ENCODE data around the gene LRRC66.

Gene LRRC66, protein sequence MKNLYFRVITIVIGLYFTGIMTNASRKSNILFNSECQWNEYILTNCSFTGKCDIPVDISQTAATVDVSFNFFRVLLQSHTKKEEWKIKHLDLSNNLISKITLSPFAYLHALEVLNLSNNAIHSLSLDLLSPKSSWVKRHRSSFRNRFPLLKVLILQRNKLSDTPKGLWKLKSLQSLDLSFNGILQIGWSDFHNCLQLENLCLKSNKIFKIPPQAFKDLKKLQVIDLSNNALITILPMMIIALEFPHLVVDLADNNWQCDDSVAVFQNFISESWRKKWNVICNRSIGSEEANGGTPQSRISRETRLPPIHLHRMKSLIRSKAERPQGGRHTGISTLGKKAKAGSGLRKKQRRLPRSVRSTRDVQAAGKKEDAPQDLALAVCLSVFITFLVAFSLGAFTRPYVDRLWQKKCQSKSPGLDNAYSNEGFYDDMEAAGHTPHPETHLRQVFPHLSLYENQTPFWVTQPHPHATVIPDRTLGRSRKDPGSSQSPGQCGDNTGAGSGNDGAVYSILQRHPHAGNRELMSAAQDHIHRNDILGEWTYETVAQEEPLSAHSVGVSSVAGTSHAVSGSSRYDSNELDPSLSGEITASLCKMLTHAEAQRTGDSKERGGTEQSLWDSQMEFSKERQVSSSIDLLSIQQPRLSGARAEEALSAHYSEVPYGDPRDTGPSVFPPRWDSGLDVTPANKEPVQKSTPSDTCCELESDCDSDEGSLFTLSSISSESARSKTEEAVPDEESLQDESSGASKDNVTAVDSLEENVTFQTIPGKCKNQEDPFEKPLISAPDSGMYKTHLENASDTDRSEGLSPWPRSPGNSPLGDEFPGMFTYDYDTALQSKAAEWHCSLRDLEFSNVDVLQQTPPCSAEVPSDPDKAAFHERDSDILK

DNA sequence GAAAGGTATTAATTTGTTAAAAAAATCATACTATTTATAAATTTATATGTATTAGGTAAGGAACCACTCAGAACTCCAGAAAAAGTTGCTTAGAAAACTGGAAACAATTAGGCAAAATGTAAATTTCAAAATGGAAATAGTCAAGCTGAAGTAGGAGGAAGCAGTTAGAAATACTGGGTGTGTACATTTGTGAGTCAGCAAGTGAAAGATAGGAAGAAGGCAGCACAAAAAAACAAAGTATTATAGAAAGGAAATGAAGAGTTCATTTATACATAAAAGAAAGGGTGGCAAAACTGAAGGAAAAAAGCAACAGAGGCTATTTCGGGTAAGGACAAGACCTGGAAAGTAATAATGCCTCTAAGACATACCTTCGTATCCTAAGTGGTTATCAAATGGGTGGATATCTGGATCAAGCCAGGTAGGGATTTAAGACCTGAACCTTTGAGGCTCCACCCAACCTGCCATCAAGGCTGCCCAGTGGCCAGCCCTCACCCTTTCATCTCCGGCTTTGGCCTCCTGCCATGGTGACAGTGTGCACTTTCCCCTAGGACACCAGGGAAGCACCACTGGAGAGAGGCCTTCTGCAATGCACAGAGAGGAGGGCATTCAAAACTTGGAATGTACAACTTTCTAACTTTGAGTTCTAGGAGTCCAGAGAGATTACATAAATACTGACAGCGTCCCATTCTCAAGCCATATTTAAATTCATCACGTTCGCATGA lies at the start of gene LRRC66:
Gene LRRC66, minus strand, starts transcription at position 428 of the 722 bp plus-strand sequence. CDS start 2,750 bp downstream, outside the sequence.
- FAIRE-seq, result no peak

DNA sequence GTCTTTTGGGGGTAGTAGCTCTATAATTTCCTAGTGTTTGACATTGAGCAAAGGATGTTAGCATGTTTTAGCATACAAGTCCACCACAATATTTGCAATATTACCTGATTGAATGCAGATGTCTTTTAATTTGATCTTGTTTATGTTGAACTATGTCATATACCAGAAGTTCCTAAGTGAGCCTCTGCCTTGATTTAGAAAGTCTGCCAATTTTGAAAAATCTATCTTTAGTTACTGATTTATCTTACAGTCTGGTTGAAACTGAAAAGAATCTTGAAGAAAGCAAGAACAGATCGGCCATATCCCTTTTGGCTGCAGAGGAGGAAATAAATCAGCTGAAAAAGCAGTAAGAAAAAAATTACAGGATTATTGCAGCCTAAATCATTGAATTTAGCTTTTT lies 49.4 kb upstream of the LRRC66 start:
- no peak for FAIRE-seq

DNA sequence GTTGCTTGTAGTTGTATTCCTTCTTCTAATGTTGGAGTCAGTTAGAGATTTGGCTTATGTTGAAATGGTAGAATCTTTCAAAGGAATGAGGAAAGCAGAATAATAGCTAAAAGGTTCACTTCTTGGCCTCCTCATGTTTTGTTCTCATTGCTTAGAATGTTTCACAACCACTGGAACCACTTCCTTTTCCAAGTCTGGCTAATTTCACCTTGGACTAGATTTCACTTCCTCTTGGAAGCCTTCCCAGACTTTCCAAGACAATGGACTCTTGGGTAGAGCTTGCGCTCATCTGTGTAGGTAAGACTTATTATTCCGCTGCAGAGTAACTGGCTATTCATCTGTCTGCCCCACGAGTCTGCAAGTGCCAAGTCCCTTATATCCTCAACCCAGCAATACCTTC lies 39.2 kb upstream of the LRRC66 start:
- FAIRE-seq, result no peak

DNA sequence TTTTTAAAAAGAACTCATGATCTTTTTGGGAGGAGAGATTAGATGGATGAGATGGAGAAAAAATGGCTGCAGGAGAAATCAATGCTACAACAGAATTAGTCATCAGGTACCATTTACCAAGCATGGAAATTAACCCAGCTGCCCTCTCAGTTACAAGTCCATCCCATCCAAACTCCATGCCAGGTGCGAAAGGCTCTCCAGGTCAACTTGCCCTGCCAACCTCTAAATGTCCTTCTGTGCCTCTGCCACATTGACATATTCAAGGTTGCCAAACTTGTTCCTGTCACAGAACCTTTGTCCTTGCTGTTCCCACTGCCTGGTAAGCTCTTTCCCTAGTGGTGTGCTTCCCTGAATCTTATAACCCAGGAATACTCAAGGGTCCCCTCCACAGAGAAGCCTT lies 38.1 kb upstream of the LRRC66 start:
- FAIRE-seq, result no peak

DNA sequence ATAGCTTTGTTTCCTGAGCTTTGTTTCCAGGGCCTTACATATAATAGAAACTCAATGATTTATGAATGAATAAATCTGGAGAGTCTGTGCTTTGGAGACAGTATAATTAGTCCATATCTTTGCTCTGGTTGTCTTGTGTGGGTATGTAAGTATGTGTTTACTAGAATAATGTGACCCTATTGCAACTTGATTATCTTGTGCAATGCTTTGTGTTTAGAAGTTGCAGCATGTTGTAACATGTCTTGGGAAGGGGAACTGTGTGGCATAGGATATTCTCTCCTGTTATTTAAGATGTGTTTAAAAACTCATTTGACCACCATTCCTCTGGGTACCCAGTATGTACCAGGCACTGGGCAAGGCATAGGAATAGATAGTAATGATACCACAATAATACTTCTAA lies 37.0 kb upstream of the LRRC66 start:
- FAIRE-seq, result no peak

DNA sequence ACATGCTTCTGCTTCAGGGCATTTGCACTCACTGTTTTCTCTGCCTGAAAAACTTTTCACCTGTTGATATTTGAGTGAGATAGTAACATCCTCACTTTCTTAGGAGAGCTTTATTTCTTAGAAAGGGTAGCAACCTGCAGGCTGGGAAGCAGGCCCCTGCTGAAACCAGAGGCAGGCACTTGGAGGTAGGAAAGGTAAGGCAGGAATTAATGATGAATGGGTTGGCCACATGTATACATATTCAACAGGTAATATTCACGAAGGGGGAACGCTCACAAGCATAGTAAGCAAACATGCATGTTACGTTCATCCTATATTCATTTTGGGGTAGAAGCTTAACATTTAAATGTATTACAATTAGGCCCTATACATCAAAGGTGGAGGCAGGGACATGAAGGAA lies 34.1 kb upstream of the LRRC66 start:
- FAIRE-seq, result no peak

DNA sequence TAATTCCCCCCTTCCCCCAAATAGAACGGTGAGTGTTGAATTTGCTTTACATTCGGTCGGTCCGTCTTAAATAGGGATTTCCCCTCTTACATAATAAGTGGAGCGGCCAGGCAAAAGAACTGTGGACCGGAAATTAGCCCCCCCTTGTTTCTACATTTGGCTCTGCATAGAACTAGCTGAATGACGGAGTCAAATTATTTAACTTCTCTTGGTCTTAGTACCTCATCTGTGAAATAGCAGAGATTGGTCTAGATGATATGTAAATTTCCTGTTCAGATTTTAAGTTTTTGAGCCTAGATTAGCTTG lies 32.3 kb upstream of the LRRC66 start:
- FAIRE-seq, result no peak

DNA sequence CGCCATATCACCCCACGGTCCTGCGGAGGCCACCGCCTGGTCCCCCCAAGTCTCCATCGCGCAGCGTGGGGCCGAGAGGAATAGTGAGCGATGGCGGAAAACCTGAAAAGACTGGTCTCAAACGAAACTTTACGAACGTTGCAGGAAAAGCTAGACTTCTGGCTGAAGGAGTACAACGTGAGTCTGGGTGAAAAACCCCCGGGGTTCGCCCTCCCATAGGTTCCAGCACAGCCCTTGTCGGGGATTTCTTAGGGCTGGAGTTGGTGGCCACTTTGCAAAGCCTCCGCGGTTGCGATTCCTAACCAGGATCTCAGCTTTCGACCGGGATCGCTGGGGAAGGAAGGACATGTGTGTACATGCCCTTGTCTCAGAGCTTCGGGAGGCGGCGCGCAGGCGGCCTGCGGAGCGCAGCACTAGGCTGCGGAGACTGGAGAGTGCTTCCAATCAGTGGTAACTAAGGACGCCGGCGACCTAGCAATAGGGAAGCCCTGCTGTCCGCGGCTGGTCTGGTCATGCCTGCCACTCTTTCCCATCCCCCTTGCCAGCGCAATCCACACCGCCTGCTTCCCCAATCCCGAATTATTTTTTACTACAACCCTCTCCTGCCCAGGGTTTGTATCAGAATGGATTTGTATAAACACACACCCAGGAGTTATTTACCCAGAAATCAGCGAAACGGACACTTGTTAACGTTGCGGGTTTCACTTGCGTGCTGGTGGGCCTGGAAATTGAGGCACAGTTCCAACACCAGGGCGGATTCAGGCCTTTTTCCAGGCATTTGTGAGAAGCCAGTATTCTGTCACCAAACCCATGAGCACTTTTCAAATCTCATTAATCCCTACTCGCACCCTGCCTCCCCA lies 31.7 kb upstream of the LRRC66 start:
- FAIRE-seq, result no peak

DNA sequence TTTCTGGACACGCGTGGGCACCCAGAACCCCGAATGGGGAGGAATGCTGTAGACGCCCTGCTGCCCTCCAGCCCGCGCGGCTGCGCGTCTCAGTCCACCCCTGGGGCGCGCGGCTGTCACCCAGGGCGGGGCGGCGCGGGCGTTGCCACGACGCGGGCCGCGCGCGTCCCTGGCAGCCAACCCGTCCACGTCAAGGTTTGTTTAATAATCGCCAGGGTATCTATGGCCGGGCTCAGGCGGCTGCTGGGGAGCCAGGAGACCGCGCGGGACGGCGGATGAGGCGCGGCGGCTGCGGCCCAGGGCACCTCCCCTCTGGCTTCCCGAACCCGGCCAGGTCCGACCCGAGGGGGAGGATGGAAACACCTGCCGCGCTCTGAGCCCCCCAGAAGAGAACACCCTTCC lies 31.1 kb upstream of the LRRC66 start, which contains the start of gene SPATA18:
Gene SPATA18, plus strand, starts transcription at position 92 of the 402 bp plus-strand sequence. CDS start 401 bp downstream, outside the sequence.
- FAIRE-seq, result no peak

DNA sequence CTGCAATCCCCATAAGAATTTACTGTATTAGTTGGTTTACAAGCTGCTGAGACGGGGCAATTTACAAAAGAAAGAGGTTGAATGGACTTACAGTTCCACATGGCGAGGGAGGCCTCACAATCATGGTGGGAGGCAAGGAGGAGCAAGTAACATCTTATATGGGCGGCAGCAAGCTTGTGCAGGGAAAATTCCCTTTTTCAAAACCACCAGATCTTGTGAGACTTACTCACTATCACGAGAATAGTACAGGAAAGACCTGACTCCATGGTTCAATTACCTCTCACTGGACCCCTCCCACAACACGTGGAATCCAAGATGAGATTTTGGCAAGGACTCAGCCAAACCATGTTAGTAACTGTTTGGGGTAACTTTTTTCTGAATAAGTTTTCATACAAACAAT lies 29.1 kb upstream of the LRRC66 start:
- no peak for FAIRE-seq

DNA sequence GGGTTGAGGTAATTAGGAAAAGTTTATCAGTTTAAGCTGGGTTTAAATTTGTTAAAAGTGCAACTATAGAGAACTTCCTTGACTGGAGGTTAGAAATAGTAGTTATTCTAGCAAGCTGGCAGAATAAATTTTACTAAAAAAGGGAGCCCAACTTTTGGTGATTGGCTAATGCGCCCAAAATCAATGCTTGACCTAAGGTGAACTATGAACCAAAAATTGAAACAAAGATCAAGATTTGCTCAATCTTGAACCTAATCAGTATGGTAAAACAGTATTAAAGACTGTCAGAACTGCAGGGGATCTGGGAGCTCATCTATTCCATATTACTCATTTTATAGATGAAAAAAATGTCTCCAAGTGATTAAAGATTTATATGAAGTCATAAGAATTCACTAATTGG lies 24.9 kb upstream of the LRRC66 start:
- no peak for FAIRE-seq

DNA sequence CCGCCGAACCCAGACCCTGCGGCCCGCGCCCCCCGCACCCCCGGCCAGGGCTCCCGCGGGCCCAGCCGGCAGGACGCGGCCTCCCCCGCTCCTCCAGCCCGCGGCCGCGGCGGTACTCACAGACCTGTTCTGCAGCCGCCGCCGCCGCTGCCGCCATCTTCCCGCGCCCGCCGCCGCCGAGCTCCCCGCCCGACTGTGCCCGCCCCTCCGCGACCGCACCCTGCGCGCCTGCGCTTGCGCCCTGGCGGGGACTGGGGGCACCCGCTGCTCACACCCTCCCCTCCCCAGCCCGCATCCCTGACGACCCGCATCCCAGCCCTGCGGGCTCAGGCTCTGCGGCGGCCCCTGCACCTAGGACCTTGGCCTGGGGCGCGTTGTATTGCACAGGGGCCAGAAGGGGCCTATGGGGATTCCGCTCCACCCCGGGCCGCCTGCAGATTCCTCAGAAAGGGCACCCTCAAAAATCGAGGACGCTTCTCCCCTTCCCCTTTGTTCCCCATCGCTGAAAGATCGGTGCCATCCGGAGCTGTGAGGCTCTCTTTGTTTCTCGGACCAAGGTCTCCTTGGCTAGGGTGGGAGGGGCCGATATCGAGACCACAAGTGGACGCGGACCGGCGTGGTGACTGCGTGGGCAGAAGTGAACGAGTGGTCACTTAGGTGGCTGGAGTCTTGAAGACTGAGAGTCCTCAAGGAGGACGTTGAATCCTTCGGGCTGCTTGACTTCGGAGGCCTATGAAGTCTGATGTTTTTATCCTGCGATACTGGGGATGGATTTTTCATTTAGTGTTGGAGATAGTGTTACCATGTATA lies 18.1 kb upstream of the LRRC66 start, which contains the start of gene SGCB:
Gene SGCB, minus strand, starts transcription at position 197 of the 810 bp plus-strand sequence. Its CDS starts 40 bp downstream, at position 157.
- FAIRE-seq, result no peak

DNA sequence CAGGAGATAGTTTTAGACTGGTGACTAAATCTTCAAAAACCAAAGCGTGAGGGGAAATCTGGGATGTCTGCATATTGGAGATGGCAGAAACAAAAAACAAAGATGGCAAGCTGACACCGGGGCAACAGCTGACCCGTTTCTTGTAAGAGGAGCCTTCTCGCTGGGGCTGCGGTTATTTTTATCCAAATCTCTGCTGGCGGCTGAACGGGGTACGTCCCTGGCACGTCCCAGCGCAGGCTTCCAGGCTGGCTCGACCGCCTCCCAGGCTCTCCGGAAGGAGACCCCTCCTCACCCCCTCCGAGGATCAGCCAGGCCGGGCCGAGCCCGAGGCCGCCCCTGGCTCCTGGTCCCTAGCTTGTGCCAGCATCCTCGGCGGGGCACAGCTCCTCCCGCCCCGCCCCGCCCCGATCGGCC lies 17.5 kb upstream of the LRRC66 start:
- FAIRE-seq, result no peak

DNA sequence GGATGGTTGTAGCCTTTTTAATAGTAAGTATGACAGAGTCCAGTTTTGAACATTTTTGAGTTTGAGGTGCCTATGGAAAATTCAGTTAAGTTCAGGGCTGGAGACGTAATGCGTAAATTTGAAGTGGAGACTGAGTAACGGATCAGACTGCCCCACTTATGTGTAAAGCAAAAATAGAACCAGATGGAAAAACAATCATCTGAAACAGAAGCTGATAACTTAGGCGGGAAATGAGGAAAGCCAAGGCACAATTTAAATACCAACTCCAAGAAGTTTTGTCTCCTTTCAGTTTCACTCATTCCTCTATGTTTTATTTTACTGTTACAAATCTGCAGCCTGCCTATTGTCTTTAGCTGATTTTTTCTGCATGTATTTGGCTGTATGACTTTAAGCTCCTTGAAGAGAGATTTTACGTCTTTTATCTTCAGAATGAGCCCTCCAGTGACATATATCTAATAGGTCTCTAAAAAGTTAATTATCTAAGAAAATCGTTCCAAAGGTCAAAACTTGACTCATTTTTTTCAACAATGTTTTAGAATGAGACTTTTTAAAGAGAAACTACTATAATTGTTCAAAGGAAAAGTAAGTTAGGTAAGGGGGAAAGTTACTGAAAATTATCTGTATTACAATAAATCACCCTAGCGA lies 16.8 kb upstream of the LRRC66 start:
- no peak for FAIRE-seq

DNA sequence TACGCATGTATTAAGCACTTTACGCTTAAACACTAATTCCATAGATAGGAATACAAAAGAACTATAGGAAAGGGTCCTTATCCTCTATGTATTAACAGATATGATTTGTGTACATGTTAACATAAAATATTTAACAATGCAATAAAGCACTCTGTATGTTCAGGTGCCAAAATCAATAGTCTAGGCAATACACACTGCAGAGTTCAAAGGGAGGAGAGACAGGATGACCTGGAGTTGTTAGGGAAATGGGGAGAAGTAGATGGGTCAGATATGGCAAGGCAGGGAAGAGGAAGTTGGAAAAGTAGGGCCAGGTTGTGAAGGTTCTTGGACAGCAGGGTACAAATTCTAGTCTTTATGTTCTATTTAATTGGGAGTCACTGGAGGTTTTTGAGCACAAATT lies 15.0 kb upstream of the LRRC66 start:
- no peak for FAIRE-seq

DNA sequence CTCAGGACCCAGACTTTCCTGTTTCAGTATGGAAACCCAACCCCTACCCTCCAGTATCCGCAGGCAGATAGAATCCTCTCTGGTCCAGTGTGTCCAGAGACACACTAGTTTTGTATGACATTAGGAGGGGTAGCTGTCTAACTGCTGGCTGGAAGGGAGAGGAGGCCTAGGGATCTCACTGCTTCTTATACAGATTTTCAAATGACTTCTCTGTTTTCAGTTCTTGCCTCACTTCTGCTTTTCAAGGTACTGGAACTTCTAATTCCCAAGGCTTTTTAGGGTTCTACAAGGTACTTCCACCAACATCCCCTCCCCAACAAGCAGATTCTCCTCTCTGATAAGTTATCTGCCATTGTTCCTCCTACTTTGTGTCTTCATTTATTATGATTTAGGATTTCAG lies 11.8 kb upstream of the LRRC66 start:
- FAIRE-seq, result no peak

DNA sequence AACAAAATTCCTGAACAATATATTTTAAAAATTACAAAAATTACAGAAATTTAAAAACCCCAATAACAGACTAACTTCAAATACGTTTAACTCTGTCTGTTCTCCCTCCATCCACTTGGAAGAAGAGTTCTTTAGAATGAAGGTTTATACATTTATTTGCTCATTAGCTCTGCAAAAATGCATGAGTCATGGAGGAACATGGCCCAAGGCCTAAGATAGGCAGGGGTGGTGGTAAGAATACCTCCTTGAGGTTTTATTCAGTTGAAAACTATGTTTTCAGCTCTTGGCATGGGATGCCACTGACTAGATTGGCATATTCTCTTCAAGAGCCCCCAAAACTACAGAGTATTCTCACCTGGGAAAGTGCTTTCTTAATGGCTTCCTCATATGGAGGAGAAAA lies 8.8 kb upstream of the LRRC66 start:
- no peak for FAIRE-seq

DNA sequence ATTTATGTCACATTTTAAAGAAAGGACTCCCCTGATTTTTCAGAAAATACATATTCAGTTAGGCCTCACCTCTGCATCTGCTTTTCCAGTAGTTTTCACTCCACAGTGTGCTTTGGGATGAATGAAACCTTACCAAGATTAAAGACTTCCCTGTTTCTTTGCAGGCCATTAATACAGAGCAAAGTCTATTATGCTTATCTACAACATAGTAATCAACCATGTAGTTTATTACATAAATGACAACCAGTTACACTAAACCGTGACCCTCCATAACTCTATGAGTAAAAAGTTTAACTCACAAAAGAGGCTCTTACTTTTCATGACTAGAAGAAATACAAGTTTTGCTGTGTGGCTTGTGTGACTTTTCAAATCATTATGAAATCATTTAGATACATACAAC lies 2.3 kb downstream of the LRRC66 start:
- FAIRE-seq, result no peak

DNA sequence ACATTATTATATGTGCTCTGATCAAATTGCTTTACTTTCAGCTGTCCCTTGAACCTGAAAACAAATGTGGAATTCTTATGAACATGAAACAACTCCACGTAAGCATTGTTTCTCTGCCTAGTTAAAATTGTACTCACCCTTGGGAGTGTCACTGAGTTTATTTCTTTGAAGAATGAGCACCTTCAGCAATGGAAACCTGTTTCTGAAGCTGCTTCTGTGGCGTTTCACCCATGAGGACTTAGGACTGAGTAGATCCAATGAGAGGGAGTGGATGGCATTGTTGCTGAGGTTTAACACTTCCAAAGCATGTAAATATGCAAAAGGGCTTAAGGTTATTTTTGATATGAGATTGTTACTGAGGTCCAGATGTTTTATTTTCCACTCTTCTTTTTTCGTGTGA lies 3.2 kb downstream of the LRRC66 start:
- FAIRE-seq, result no peak

DNA sequence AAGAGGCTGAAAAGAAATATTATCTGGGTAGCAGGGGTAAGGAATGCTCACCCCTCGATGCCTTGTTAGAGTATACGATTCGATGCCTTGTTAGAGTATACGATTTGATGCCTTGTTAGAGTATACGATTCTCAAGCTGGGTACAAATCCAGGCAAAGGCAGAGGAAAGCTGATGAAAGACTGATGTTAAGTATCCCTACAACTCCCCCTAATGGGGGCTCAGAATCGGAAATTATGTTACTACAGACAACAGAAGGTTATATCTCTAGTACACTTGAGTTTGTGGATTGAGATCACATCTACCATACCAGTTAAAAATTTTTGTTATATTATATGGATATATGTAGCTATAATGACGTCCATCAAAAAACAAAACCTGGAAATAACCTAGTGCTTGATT lies 4.8 kb downstream of the LRRC66 start:
- no peak for FAIRE-seq

DNA sequence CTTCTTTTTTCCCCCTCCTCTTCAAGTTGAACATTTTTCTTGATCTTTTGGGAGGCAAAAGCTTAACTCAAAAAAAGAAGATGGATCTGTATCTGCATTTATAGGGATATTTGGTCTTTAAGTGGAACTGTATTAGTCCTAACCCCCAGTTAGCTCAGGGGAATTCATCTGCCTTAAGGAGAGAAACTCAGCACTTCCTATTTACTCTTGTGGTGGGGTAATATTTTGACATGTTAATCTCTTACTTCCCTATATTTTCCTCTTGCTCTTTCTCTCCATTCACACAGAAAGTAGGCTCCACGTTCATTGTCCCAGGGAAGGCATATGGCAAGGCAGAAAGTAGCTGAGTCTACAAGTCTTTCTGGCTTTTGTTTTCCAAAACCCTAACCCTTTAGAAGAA lies 5.3 kb downstream of the LRRC66 start:
- no peak for FAIRE-seq
